Measurements from ENCODE around the gene MCEMP1.
"Not testable (repeated sequence)": the region's sequence is repeated elsewhere in the genome, so short reads cannot be mapped to it uniquely, and the experiment has no call there.

Gene MCEMP1

DNA sequence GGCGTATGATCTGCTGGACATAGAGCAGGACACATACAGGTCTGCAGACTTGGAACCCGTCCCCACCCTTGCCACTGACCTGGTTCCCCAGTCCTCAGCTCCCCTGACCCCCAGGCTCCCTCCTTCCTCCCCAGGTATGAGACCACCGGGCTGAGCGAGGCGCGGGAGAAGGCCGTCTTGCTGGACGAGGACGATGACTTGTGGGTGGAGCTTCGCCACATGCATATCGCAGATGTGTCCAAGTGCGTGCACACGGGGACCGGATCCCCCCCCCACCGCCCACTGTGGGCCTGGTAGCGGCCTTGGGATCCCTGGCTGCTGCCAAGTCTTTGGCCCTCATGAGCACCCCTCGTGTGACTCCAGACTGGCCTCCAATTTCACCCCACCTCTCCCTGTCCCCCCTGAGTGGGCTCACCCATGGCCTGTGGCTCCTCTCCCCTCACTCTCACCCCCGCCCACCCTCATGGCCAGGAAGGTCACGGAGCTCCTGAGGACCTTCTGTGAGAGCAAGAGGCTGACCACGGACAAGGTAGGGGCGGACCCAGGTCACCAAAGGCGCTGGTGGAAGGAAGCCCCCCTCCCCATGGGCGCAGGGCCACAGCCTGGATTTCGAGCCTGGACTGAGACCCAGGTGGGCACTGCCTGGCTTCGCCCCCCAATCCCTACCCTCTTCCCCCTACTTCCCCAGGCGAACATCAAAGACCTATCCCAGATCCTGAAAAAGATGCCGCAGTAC, 34.4 kb upstream of the MCEMP1 start:
- no peaks in the 10 kb centered on the region for H3K27me3 ChIP-seq (ENCODE audit: insufficient read depth, low read length, poor library complexity)
- DNase-seq (no peak), ATAC-seq (ENCODE audit: insufficient read depth, low read depth) (no peak)
- H4K20me1 ChIP-seq (ENCODE audit: insufficient read depth, low read length), result no peaks in the 10 kb centered on the region
- no peak overlapping the region for H2AFZ ChIP-seq (ENCODE audit: low read depth, low read length)
- no peak overlapping the region for H3K4me2 ChIP-seq (ENCODE audit: insufficient read depth, low read length)
- TF ChIP-seq EZH2 (IDR thresholded peaks at IDR 0.05; ENCODE audit: borderline replicate concordance, low read depth, low read length, severe bottlenecking) (no peak), CTCF (IDR thresholded peaks at IDR 0.05; ENCODE audit: borderline replicate concordance, extremely low read depth, low read length, poor library complexity, severe bottlenecking) (no peak)
- no peak overlapping the region for H3K9ac ChIP-seq (ENCODE audit: low read depth, low read length)
- no peak overlapping the region for H3K27ac ChIP-seq (ENCODE audit: low read length)
- peaks cover 5% of the 10 kb centered on the region for H3K9me3 ChIP-seq (ENCODE audit: insufficient read depth, low read length, severe bottlenecking)
- H3K79me2 ChIP-seq (ENCODE audit: insufficient read depth, low read length), result no peaks in the 10 kb centered on the region
- H3K4me1 ChIP-seq (ENCODE audit: insufficient read depth, low read length), result no peaks in the 10 kb centered on the region
- no peaks in the 10 kb centered on the region for H3K36me3 ChIP-seq (ENCODE audit: insufficient read depth, low read length)
- H3K4me3 ChIP-seq (ENCODE audit: low read depth in 1 of 2, low read length in 2 of 2), result no peak overlapping the region

- Histone ChIP-seq H3K4me3 (ENCODE audit: low read depth in 1 of 2, low read length in 2 of 2) (no peak overlapping the region), H4K20me1 (ENCODE audit: insufficient read depth, low read length) (no peaks in the 10 kb centered on the region), H3K9ac (ENCODE audit: low read depth, low read length) (no peak overlapping the region), H3K4me2 (ENCODE audit: insufficient read depth, low read length) (no peak overlapping the region), H3K27me3 (ENCODE audit: insufficient read depth, low read length, poor library complexity) (no peaks in the 10 kb centered on the region), H3K9me3 (ENCODE audit: insufficient read depth, low read length, severe bottlenecking) (peaks cover 5% of the 10 kb centered on the region), H3K27ac (ENCODE audit: low read length) (no peak overlapping the region), H2AFZ (ENCODE audit: low read depth, low read length) (no peak overlapping the region), H3K36me3 (ENCODE audit: insufficient read depth, low read length) (no peaks in the 10 kb centered on the region), H3K4me1 (ENCODE audit: insufficient read depth, low read length) (no peaks in the 10 kb centered on the region), H3K79me2 (ENCODE audit: insufficient read depth, low read length) (no peaks in the 10 kb centered on the region)
- no peak for TF ChIP-seq CTCF (IDR thresholded peaks at IDR 0.05; ENCODE audit: borderline replicate concordance, extremely low read depth, low read length, poor library complexity, severe bottlenecking)
- no peak for TF ChIP-seq EZH2 (IDR thresholded peaks at IDR 0.05; ENCODE audit: borderline replicate concordance, low read depth, low read length, severe bottlenecking)
- ATAC-seq (ENCODE audit: insufficient read depth, low read depth), result no peak; the same call in 2 of the 3 replicates
- DNase-seq, result no peak
Observed at GRCh38 chr19:7643031-7643415, 33.9 kb upstream of the MCEMP1 start.

DNA sequence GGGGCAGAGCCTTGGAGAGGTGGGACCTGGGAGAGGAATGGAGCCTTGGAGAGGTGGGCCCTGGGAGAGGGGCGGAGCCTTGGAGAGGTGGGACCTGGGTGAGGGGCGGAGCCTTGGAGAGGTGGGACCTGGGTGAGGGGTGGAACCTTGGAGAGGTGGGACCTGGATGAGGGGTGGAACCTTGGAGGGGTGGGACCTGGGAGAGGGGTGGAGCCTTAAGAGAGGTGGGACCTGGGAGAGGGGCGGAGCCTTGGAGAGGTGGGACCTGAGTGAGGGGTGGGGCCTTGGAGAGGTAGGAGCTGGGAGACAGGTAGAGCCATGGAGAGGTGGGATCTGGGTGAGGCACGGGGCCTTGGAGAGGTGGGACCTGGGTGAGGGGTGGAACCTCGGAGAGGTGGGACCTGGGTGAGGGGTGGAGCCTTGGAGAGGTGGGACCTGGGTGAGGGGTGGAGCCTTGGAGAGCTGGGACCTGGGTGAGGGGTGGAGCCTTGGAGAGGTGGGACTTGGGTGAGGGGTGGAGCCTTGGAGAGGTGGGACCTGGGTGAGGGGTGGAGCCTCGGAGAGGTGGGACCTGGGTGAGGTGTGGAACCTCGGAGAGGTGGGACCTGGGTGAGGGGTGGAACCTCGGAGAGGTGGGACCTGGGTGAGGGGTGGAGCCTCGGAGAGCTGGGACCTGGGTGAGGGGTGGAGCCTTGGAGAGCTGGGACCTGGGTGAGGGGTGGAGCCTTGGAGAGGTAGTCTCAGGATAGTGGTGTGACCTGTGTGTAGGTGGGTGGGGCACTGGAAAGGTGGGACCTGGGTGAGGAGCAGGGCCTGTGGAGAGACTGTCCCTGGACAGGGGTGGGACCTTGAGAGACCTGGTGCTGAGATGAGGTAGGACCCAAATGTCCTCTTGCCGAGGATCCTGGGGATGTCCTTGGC, 33.0 kb upstream of the MCEMP1 start:
- not testable (repeated sequence) for H3K9me3 ChIP-seq (ENCODE audit: insufficient read depth, low read length, severe bottlenecking); H3K27me3 ChIP-seq (ENCODE audit: insufficient read depth, low read length, poor library complexity); H2AFZ ChIP-seq (ENCODE audit: low read depth, low read length); H3K27ac ChIP-seq (ENCODE audit: low read length); H4K20me1 ChIP-seq (ENCODE audit: insufficient read depth, low read length); DNase-seq; H3K9ac ChIP-seq (ENCODE audit: low read depth, low read length); H3K36me3 ChIP-seq (ENCODE audit: insufficient read depth, low read length); H3K4me3 ChIP-seq (ENCODE audit: low read depth in 1 of 2, low read length in 2 of 2); H3K4me2 ChIP-seq (ENCODE audit: insufficient read depth, low read length); H3K79me2 ChIP-seq (ENCODE audit: insufficient read depth, low read length); ATAC-seq (ENCODE audit: insufficient read depth, low read depth); H3K4me1 ChIP-seq (ENCODE audit: insufficient read depth, low read length)

GRCh38 chr19:7644550-7644877, 32.4 kb upstream of the MCEMP1 start:
- Histone ChIP-seq H2AFZ (ENCODE audit: low read depth, low read length) (no peak overlapping the region), H3K9ac (ENCODE audit: low read depth, low read length) (no peak overlapping the region), H3K79me2 (ENCODE audit: insufficient read depth, low read length) (no peaks in the 10 kb centered on the region), H3K27ac (ENCODE audit: low read length) (no peak overlapping the region), H3K4me3 (ENCODE audit: low read depth in 1 of 2, low read length in 2 of 2) (no peak overlapping the region), H3K36me3 (ENCODE audit: insufficient read depth, low read length) (no peaks in the 10 kb centered on the region), H3K27me3 (ENCODE audit: insufficient read depth, low read length, poor library complexity) (no peaks in the 10 kb centered on the region), H3K4me2 (ENCODE audit: insufficient read depth, low read length) (no peak overlapping the region), H4K20me1 (ENCODE audit: insufficient read depth, low read length) (no peaks in the 10 kb centered on the region), H3K4me1 (ENCODE audit: insufficient read depth, low read length) (no peaks in the 10 kb centered on the region), H3K9me3 (ENCODE audit: insufficient read depth, low read length, severe bottlenecking) (peaks cover 5% of the 10 kb centered on the region)
- TF ChIP-seq CTCF (IDR thresholded peaks at IDR 0.05; ENCODE audit: borderline replicate concordance, extremely low read depth, low read length, poor library complexity, severe bottlenecking) (no peak), EZH2 (IDR thresholded peaks at IDR 0.05; ENCODE audit: borderline replicate concordance, low read depth, low read length, severe bottlenecking) (no peak)
- no peak for ATAC-seq (ENCODE audit: insufficient read depth, low read depth)
- no peak for DNase-seq

Measured in DND-41 (cell line).